Activated CD8-positive, alpha-beta T cell treated with anti-CD3 and anti-CD28 coated beads for 36 hours (primary cell): ENCODE measurements around the gene CYBB. TPM values are rescaled to one million over a fixed set of nuclear protein-coding genes. Genes with fewer than 3 reads are reported as not detected.

Experiments
- ATAC-seq: fragments of 200-7000 bp; cut with Tn5 transposase; one replicate; pipeline ENCODE4 v1.10.0; 2021; ENCODE audit warnings: mild to moderate bottlenecking, moderate library complexity
- CTCF ChIA-PET: fragments of 350-600 bp; sonication (Branson Sonifier 250); formaldehyde crosslinking; loops from one replicate; lab custom pipeline; 2021; ENCODE audit warnings: antibody characterized with exemption; lab: Charles Lee
- POLR2A ChIA-PET: fragments of 350-600 bp; sonication (Branson Sonifier 250); formaldehyde crosslinking; loops from one replicate; lab custom pipeline; 2021; ENCODE audit warnings: antibody characterized with exemption; lab: Charles Lee
- DNase-seq: peaks from one replicate; pipeline ENCODE4 v3.0.0-alpha.2; 2020
- H3K27ac Mint-ChIP-seq: one replicate; pipeline ENCODE4 v1.8.0; 2021; ENCODE audit warnings: mild to moderate bottlenecking, mixed read lengths
- H3K27me3 Mint-ChIP-seq: one replicate; pipeline ENCODE4 v1.8.0; 2021; ENCODE audit warnings: mixed read lengths
- H3K36me3 Mint-ChIP-seq: one replicate; pipeline ENCODE4 v1.8.0; 2021; ENCODE audit warnings: low read depth, mixed read lengths
- H3K4me1 Mint-ChIP-seq: one replicate; pipeline ENCODE4 v1.8.0; 2021; ENCODE audit warnings: low read depth, mixed read lengths
- H3K4me3 Mint-ChIP-seq: one replicate; pipeline ENCODE4 v1.8.0; 2021; ENCODE audit warnings: mild to moderate bottlenecking, moderate library complexity, mixed read lengths
- H3K9me3 Mint-ChIP-seq: one replicate; pipeline ENCODE4 v1.8.0; 2021; ENCODE audit warnings: mixed read lengths
- intact Hi-C: fragments of 100-400 bp; cut with micrococcal nuclease; formaldehyde crosslinking; loops from one replicate; pipeline ENCODE4 v1.10.0; 2022
- total RNA-seq, 2 experiments: library from RNA; stranded (reverse); gene quantifications; one replicate each; pipeline ENCODE4 v1.2.3, GENCODE V29; 2021
- TF ChIP-seq, protein P1 (sequence below): fragments of 200-600 bp; IDR thresholded peaks from one replicate; pipeline ENCODE4 v1.8.0; 2022; ENCODE audit warnings: antibody characterized with exemption, mild to moderate bottlenecking

The CYBB gene
- total RNA-seq, 2 experiments from 2014 or later = 0.07 to 0.25 TPM

- peak overlapping the region; percentile 74 for H3K4me3 Mint-ChIP-seq
- ChIA-PET CTCF (interaction anchor here (1.0 to 1.1 kb wide), 2 partner anchors 21 to 100 kb away, joined by 3 to 4 read pairs; no protein-coding TSS in a partner anchor), POLR2A (no interaction called here)
- DNase-seq = peak; percentile 5
- peak; percentile 53 for ATAC-seq
- peaks cover 16% of the 10 kb centered on the region for H3K36me3 Mint-ChIP-seq
- H3K27me3 Mint-ChIP-seq = no peaks in the 10 kb centered on the region
- peaks cover 35% of the 10 kb centered on the region for H3K4me1 Mint-ChIP-seq
- intact Hi-C loops = no loop called here
- peak overlapping the region; percentile 94 for H3K27ac Mint-ChIP-seq
- H3K9me3 Mint-ChIP-seq = no peaks in the 10 kb centered on the region
- TF ChIP-seq, protein P1, sequence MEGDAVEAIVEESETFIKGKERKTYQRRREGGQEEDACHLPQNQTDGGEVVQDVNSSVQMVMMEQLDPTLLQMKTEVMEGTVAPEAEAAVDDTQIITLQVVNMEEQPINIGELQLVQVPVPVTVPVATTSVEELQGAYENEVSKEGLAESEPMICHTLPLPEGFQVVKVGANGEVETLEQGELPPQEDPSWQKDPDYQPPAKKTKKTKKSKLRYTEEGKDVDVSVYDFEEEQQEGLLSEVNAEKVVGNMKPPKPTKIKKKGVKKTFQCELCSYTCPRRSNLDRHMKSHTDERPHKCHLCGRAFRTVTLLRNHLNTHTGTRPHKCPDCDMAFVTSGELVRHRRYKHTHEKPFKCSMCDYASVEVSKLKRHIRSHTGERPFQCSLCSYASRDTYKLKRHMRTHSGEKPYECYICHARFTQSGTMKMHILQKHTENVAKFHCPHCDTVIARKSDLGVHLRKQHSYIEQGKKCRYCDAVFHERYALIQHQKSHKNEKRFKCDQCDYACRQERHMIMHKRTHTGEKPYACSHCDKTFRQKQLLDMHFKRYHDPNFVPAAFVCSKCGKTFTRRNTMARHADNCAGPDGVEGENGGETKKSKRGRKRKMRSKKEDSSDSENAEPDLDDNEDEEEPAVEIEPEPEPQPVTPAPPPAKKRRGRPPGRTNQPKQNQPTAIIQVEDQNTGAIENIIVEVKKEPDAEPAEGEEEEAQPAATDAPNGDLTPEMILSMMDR = no peak
These were observed 66.3 kb downstream of the CYBB start for GRCh38 chrX:37846141-37846540.

DNA sequence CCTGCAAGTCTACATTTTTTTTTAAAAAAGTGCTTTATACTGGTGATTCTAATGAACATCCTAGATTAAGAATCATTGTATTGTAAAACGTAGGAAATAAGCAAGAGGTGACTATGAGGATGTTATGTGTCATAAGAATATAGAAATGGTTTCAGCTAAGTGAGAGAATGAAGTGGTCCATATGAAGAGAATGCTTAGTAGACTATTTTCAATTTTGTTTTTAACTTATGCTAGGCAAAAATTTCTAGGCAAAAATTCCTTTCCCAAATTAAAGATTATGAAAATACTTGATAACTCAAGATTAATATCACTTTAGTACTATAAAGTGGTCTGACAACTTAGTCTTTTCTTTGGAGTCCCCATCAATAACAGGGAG, 66.7 kb downstream of the CYBB start:
- peak; percentile 20 for ATAC-seq
- POLR2A ChIA-PET = no interaction called here

GRCh38 chrX:37846934-37847732, 67.3 kb downstream of the CYBB start, which contains the start of gene DYNLT3:
Gene DYNLT3, minus strand, starts transcription at chrX:37847571. Its CDS starts 61 bp downstream, at chrX:37847510.
- DNase-seq = peak; percentile 85
- H3K9me3 Mint-ChIP-seq = no peaks in the 10 kb centered on the region
- peaks cover 14% of the 10 kb centered on the region for H3K36me3 Mint-ChIP-seq
- intact Hi-C loops = no loop called here
- TF ChIP-seq, protein P1 = no peak
- H3K4me1 Mint-ChIP-seq = peaks cover 36% of the 10 kb centered on the region
- ATAC-seq = peak; percentile 94
- no peaks in the 10 kb centered on the region for H3K27me3 Mint-ChIP-seq
- CTCF ChIA-PET = no interaction called here
- peak within 1 kb of the TSS; percentile 94 for H3K27ac Mint-ChIP-seq
- H3K4me3 Mint-ChIP-seq = peak within 1 kb of the TSS; percentile 74
- POLR2A ChIA-PET = no interaction called here

More for the DNA sequence above, 66.7 kb downstream of the CYBB start:
- H3K4me1 Mint-ChIP-seq = peaks cover 36% of the 10 kb centered on the region
- H3K9me3 Mint-ChIP-seq = no peaks in the 10 kb centered on the region
- intact Hi-C loops = no loop called here
- TF ChIP-seq, protein P1 = no peak
- CTCF ChIA-PET = interaction anchor here (1.0 to 1.1 kb wide), 2 partner anchors 22 to 101 kb away, joined by 3 to 4 read pairs; no protein-coding TSS in a partner anchor
- peak overlapping the region; percentile 74 for H3K4me3 Mint-ChIP-seq
- no peak for DNase-seq
- H3K27me3 Mint-ChIP-seq = no peaks in the 10 kb centered on the region
- peak overlapping the region; percentile 94 for H3K27ac Mint-ChIP-seq
- peaks cover 14% of the 10 kb centered on the region for H3K36me3 Mint-ChIP-seq

DNA sequence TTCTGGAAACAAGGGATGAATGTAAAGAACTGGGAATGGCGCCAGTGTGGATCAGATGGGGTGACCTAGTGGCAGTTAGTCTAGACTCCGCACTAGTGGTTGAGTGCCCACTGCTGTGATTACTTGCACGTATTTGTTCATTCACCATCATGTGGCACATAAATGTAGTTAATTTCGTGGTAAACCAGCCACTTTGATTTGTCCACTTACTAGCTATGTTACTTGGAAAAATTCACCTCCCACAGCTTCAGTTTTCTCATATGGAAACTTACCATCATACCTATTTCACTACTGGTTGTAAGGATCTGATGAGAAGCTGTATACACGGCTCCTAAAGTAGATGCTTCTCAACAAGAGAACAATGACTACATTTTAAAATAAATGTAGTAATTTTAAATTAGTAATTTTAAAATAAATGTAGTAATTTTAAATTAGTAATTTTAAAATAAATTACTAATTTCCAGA, 67.9 kb downstream of the CYBB start:
- ChIA-PET CTCF (no interaction called here), POLR2A (no interaction called here)
- peaks cover 14% of the 10 kb centered on the region for H3K36me3 Mint-ChIP-seq
- H3K4me1 Mint-ChIP-seq = peaks cover 34% of the 10 kb centered on the region
- H3K4me3 Mint-ChIP-seq = peak overlapping the region; percentile 74
- ATAC-seq (peak; percentile 25), DNase-seq (no peak)
- H3K27me3 Mint-ChIP-seq = no peaks in the 10 kb centered on the region
- TF ChIP-seq, protein P1 = no peak
- intact Hi-C loops = no loop called here
- H3K27ac Mint-ChIP-seq = peak overlapping the region; percentile 94
- H3K9me3 Mint-ChIP-seq = no peaks in the 10 kb centered on the region

GRCh38 chrX:37854148-37854547, 74.3 kb downstream of the CYBB start:
- no peaks in the 10 kb centered on the region for H3K9me3 Mint-ChIP-seq
- H3K4me3 Mint-ChIP-seq = no peak overlapping the region
- ChIA-PET POLR2A (interaction anchor here (0.7 kb wide), 1 partner anchor 380 kb away, joined by 3 read pairs; no protein-coding TSS in a partner anchor), CTCF (no interaction called here)
- H3K27me3 Mint-ChIP-seq = no peaks in the 10 kb centered on the region
- H3K36me3 Mint-ChIP-seq = peaks cover 3% of the 10 kb centered on the region
- no peak overlapping the region for H3K27ac Mint-ChIP-seq
- intact Hi-C loops = no loop called here
- no peak for DNase-seq
- TF ChIP-seq, protein P1 = no peak
- peaks cover 15% of the 10 kb centered on the region for H3K4me1 Mint-ChIP-seq
- no peak for ATAC-seq
